DND-41 (cell line): ENCODE measurements around the gene MAGEF1.

ENCODE experiments used
- CTCF ChIP-seq: IDR thresholded peaks from 2 replicates; pipeline ENCODE4 v1.5.1; 2012; ENCODE audit warnings: borderline replicate concordance, low read length, moderate library complexity, mild to moderate bottlenecking; ENCODE audit not compliant: poor library complexity, severe bottlenecking; ENCODE audit errors: extremely low read depth
- EZH2 ChIP-seq: IDR thresholded peaks from 3 replicates; pipeline ENCODE4 v1.6.1; 2012; ENCODE audit warnings: borderline replicate concordance, low read depth, mild to moderate bottlenecking, moderate library complexity, low read length, inconsistent platforms; ENCODE audit not compliant: severe bottlenecking

DNA sequence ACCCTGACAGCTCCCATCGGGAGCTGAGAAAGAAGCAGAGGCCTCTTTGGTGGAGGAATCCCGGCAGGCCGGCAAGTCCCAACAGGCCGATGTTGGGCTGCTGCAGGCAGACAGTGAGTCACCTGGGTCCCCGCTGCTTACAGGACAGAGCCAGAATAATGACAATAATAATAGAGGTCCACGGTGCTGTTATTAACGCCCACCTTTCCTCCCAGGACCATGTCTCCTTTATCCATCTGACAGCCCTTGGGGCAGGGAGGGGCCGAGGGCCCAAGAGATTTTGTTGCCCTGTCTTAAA is 29.3 kb upstream of the MAGEF1 start:
- TF ChIP-seq CTCF (no peak), EZH2 (no peak)
